Choroid plexus epithelial cell (primary cell): ENCODE measurements around the gene TNXB.

Experiments
- DNase-seq: peaks from one replicate; pipeline ENCODE4 v3.0.0-alpha.2; 2010; ENCODE audit warnings: low read depth
- H3K4me3 ChIP-seq: 2 replicates; pipeline ENCODE4 v1.5.1; 2011; ENCODE audit warnings: low read depth, mild to moderate bottlenecking, control low read depth, low read length, moderate library complexity
- TF ChIP-seq, protein P1 (sequence below): conservative IDR thresholded peaks from 2 replicates; pipeline ENCODE4 v1.5.1; 2011; ENCODE audit warnings: low read depth, mild to moderate bottlenecking, control low read depth, inconsistent platforms, low read length, moderate library complexity

Gene TNXB

GRCh38 chr6:32082478-32082877 lies 26.7 kb downstream of the TNXB start:
- TF ChIP-seq, protein P1, sequence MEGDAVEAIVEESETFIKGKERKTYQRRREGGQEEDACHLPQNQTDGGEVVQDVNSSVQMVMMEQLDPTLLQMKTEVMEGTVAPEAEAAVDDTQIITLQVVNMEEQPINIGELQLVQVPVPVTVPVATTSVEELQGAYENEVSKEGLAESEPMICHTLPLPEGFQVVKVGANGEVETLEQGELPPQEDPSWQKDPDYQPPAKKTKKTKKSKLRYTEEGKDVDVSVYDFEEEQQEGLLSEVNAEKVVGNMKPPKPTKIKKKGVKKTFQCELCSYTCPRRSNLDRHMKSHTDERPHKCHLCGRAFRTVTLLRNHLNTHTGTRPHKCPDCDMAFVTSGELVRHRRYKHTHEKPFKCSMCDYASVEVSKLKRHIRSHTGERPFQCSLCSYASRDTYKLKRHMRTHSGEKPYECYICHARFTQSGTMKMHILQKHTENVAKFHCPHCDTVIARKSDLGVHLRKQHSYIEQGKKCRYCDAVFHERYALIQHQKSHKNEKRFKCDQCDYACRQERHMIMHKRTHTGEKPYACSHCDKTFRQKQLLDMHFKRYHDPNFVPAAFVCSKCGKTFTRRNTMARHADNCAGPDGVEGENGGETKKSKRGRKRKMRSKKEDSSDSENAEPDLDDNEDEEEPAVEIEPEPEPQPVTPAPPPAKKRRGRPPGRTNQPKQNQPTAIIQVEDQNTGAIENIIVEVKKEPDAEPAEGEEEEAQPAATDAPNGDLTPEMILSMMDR, result no peak
- H3K4me3 ChIP-seq, result no peak overlapping the region
- DNase-seq, result peak; percentile 16

GRCh38 chr6:32081168-32081990 lies 27.8 kb downstream of the TNXB start:
- H3K4me3 ChIP-seq, result no peak overlapping the region
- TF ChIP-seq, protein P1, result no peak
- DNase-seq, result peak; percentile 84

- TF ChIP-seq, protein P1, result no peak
- DNase-seq, result no peak
- no peak overlapping the region for H3K4me3 ChIP-seq
Measured at GRCh38 chr6:32079566-32080290, 29.4 kb downstream of the TNXB start.

DNA sequence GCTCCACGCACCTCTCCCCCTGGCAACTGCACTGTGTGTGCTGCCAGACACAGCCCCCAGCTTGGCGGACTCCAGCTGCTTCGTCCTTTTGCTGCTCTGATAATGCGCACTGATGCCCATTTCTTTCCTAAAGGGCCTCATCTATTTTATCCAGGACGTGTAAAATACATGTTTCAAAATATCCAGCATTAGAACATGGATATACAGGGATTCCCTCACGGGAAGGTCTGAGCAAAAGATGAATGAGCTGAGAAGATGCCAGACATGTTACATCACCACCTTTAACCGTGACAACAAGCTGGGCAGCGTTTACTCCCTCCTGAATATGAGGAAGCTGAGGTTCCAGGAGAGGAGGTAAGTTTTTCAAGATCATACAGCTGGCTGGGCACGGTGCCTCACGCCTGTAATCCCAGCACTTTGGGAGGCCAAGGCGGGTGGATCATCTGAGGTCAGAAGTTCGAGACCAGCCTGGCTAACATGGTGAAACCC lies 32.8 kb downstream of the TNXB start:
- H3K4me3 ChIP-seq, result no peak overlapping the region
- peak; percentile 72 for DNase-seq
- TF ChIP-seq, protein P1, result no peak

DNA sequence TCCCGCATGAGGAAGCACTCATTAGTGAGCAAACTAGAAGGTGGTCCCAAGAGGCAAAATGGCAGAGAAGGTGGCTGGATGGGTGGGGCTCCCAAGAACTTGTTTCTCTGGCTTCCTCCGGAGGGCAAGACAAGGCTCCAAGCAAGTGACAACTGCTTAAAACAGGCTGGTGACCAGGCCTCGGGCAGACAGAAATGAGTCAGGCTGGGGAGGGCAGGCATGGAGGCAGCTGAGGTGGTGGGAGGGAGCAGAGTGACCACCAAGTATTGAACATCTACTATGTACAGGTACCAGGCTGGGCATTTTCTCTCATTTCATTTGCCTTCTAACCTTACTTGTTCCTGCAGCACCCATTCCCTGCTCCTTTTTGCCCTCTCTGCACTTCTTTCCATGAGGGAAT lies 33.4 kb downstream of the TNXB start:
- no peak overlapping the region for H3K4me3 ChIP-seq
- DNase-seq, result no peak
- TF ChIP-seq, protein P1, result no peak

DNA sequence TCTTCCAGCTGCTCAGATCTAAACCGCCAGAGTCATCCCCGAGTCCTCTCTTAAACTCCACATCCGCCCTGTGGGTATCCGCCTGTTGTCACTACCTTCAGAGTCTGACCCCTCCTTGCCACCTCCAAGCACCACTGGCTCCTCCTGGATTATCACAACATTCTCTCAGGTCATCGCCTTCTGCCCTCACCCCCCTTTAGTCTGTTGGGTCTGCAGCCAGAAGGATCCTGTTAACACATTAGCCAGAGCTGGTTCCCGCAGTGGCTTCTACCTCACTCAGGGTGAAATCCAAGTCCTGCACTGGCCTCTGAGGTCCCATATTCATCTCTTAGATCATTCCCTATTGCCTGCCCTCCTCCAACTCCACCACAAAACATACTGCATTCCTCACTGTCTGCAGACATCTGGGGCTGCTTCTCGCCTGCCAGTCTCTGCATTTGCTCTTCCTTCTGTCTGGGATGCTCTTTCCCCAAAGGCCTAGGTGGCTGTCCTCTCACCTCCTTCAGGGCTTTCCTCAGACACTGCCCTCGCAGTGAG lies 34.1 kb downstream of the TNXB start:
- TF ChIP-seq, protein P1, result no peak
- DNase-seq, result peak; percentile 48
- H3K4me3 ChIP-seq, result no peak overlapping the region
